T-cell (primary cell): ENCODE measurements around the gene NUBP2. TPM values are rescaled to one million over a fixed set of nuclear protein-coding genes. Genes with fewer than 3 reads are reported as not detected.

Source experiments
- ATAC-seq, 4 experiments: fragments of 200-7000 bp in 3 of 4; fragments of 150-1000 bp in 1 of 4; cut with Tn5 transposase; replicated peaks in 1 of 4; 1 replicate in 3 of 4; 2 replicates in 1 of 4; pipeline ENCODE4 v1.10.0; 2021; ENCODE audit warnings: moderate library complexity in 3 of 4, mild to moderate bottlenecking in 2 of 4, moderate number of reproducible peaks in 1 of 4
- CTCF ChIA-PET, 2 donors: fragments of 300-600 bp; sonication (Branson Sonifier 250); formaldehyde crosslinking; loops; one replicate each; lab custom pipeline; 2022; ENCODE audit warnings: antibody characterized with exemption in 2 of 2; lab: Charles Lee
- POLR2A ChIA-PET, 2 donors: fragments of 300-600 bp; sonication (Branson Sonifier 250); formaldehyde crosslinking; loops; one replicate each; lab custom pipeline; 2022; ENCODE audit warnings: antibody characterized with exemption in 2 of 2; lab: Charles Lee
- DNase-seq, 35 experiments: peaks; one replicate each; pipeline versions ENCODE4 v3.0.0 to v3.0.0-alpha.2; 2013 to 2023
- H3K27ac ChIP-seq: one replicate; pipeline ENCODE4 v1.5.1; 2013; ENCODE audit warnings: low read length
- H3K27me3 ChIP-seq, 2 experiments: replicated peaks in 1 of 2; 1 replicate in 1 of 2; 2 replicates in 1 of 2; pipeline versions ENCODE4 v1.6.1 to v1.7.0; 2013; ENCODE audit warnings: low read length in 1 of 2, mixed read lengths in 1 of 2; ENCODE audit not compliant: control insufficient read depth in 2 of 2, insufficient read depth in 2 of 2; ENCODE audit errors: extremely low read depth in 1 of 2
- H3K36me3 ChIP-seq, 2 donors: 1 replicate in 1 of 2; 2 replicates in 1 of 2; pipeline versions ENCODE4 v1.6.1 to v1.7.0; 2013; ENCODE audit warnings: low read length in 1 of 2; ENCODE audit not compliant: control insufficient read depth in 2 of 2, insufficient read depth in 1 of 2; ENCODE audit errors: extremely low read depth in 1 of 2
- H3K4me1 ChIP-seq, 2 experiments: 1 replicate in 1 of 2; 2 replicates in 1 of 2; pipeline versions ENCODE4 v1.6.1 to v1.7.0; 2013; ENCODE audit warnings: low read length in 2 of 2, mixed read lengths in 1 of 2; ENCODE audit not compliant: insufficient read depth in 2 of 2, control insufficient read depth in 1 of 2; ENCODE audit errors: extremely low read depth in 1 of 2
- H3K4me3 ChIP-seq, 2 donors: 1 replicate in 1 of 2; 2 replicates in 1 of 2; pipeline versions ENCODE4 v1.5.1 to v1.7.0; 2013; ENCODE audit warnings: mild to moderate bottlenecking in 2 of 2, low read length in 1 of 2, moderate library complexity in 1 of 2; ENCODE audit not compliant: control insufficient read depth in 1 of 2; ENCODE audit errors: extremely low read depth in 1 of 2
- H3K9me3 ChIP-seq: 2 replicates; pipeline ENCODE4 v1.7.0; 2013
- H3K27ac Mint-ChIP-seq, 2 donors: one replicate each; pipeline ENCODE4 v1.8.0; 2020 to 2021; ENCODE audit warnings: mild to moderate bottlenecking in 2 of 2, mixed read lengths in 2 of 2
- H3K27me3 Mint-ChIP-seq, 2 donors: one replicate each; pipeline ENCODE4 v1.8.0; 2021 to 2022; ENCODE audit warnings: mixed read lengths in 2 of 2
- H3K36me3 Mint-ChIP-seq: one replicate; pipeline ENCODE4 v1.8.0; 2021; ENCODE audit warnings: mixed read lengths
- H3K4me1 Mint-ChIP-seq, 3 donors: one replicate each; pipeline ENCODE4 v1.8.0; 2020 to 2022; ENCODE audit warnings: mixed read lengths in 3 of 3, mild to moderate bottlenecking in 1 of 3
- H3K4me3 Mint-ChIP-seq, 3 donors: one replicate each; pipeline ENCODE4 v1.8.0; 2020 to 2022; ENCODE audit warnings: mild to moderate bottlenecking in 3 of 3, mixed read lengths in 3 of 3, moderate library complexity in 3 of 3
- H3K9me3 Mint-ChIP-seq, 3 donors: one replicate each; pipeline ENCODE4 v1.8.0; 2020 to 2022; ENCODE audit warnings: mixed read lengths in 3 of 3
- WGBS: methylation state at CpG from one replicate; pipeline ENCODE4 v1.1.5; 2013; ENCODE audit warnings: missing lambda C conversion rate; ENCODE audit not compliant: insufficient coverage; 5-methylcytosine and 5-hydroxymethylcytosine counted together
- total RNA-seq, 35 experiments: library from RNA in 6 of 35; stranded (reverse) in 6 of 35; fragments of 120-200 nt in 1 of 35; gene quantifications; one replicate each; pipeline versions ENCODE4 v1.2.1 to v1.2.4 and lab custom pipeline; 2013 to 2026

NUBP2 gene
- total RNA-seq, 5 donors from 2014 or later (not counting 1 experiment from before 2014, with no cell fraction given) = 41.2 to 77.0 (median 74.3) TPM

- H3K27ac ChIP-seq = no peak overlapping the region
- H3K9me3 Mint-ChIP-seq = no peaks in the 10 kb centered on the region
- peaks cover 0 to 13% of the 10 kb centered on the region in 2 experiments for H3K4me1 ChIP-seq
- H3K27me3 Mint-ChIP-seq = no peaks in the 10 kb centered on the region
- H3K9me3 ChIP-seq = no peaks in the 10 kb centered on the region
- peaks cover 0 to 4% (median 1%) of the 10 kb centered on the region in 3 donors for H3K4me1 Mint-ChIP-seq
- POLR2A ChIA-PET = no interaction called here
- H3K4me3 Mint-ChIP-seq = no peak overlapping the region
- H3K27me3 ChIP-seq = no peaks in the 10 kb centered on the region
- H3K36me3 ChIP-seq = peaks cover 19 to 40% of the 10 kb centered on the region in 2 donors
- H3K36me3 Mint-ChIP-seq = peaks cover 5% of the 10 kb centered on the region
- WGBS = 95% methylated on average over 53 of the region's 53 CpGs
- no peak overlapping the region for H3K4me3 ChIP-seq
- CTCF ChIA-PET = no interaction called here
- no peak for DNase-seq
- H3K27ac Mint-ChIP-seq = no peak overlapping the region
- ATAC-seq = no peak
These were observed 8.6 kb downstream of the NUBP2 start for GRCh38 chr16:1791256-1791942.

- H3K4me3 ChIP-seq = no peak overlapping the region
- WGBS = 96% methylated on average over 54 of the region's 59 CpGs
- Mint-ChIP-seq H3K36me3 (peaks cover 5% of the 10 kb centered on the region), H3K27me3 (no peaks in the 10 kb centered on the region), H3K27ac (no peak overlapping the region), H3K9me3 (no peaks in the 10 kb centered on the region), H3K4me1 (peaks cover 0 to 4% (median 1%) of the 10 kb centered on the region in 3 donors), H3K4me3 (no peak overlapping the region)
- H3K9me3 ChIP-seq = no peaks in the 10 kb centered on the region
- DNase-seq = no peak
- no peak for ATAC-seq
- H3K4me1 ChIP-seq = peaks cover 0 to 9% of the 10 kb centered on the region in 2 experiments
- CTCF ChIA-PET = no interaction called here
- no peak overlapping the region for H3K27ac ChIP-seq
- H3K36me3 ChIP-seq = peaks cover 14 to 32% of the 10 kb centered on the region in 2 donors
- H3K27me3 ChIP-seq = no peaks in the 10 kb centered on the region
- POLR2A ChIA-PET = interaction anchor here in 1 of 2 donors (0.6 kb wide), 1 partner anchor 135 kb away, joined by 5 read pairs; no protein-coding TSS in a partner anchor
These were observed 9.4 kb downstream of the NUBP2 start for GRCh38 chr16:1791943-1792812.

GRCh38 chr16:1792836-1793577 lies 10.2 kb downstream of the NUBP2 start:
- Mint-ChIP-seq H3K27ac (no peak overlapping the region), H3K27me3 (no peaks in the 10 kb centered on the region), H3K9me3 (no peaks in the 10 kb centered on the region), H3K4me1 (peaks cover 0 to 4% (median 1%) of the 10 kb centered on the region in 3 donors), H3K4me3 (no peak overlapping the region), H3K36me3 (peaks cover 5% of the 10 kb centered on the region)
- ChIA-PET CTCF (no interaction called here), POLR2A (interaction anchor here in 1 of 2 donors (0.6 kb wide), 1 partner anchor 134 kb away, joined by 5 read pairs; no protein-coding TSS in a partner anchor)
- Histone ChIP-seq H3K4me1 (peaks cover 0 to 7% of the 10 kb centered on the region in 2 experiments), H3K27me3 (no peaks in the 10 kb centered on the region), H3K4me3 (no peak overlapping the region), H3K27ac (no peak overlapping the region), H3K36me3 (peaks cover 12 to 24% of the 10 kb centered on the region in 2 donors), H3K9me3 (no peaks in the 10 kb centered on the region)
- DNase-seq (no peak), ATAC-seq (no peak)
- 96% methylated on average over 32 of the region's 33 CpGs for WGBS

- H3K27ac Mint-ChIP-seq = no peak within 1 kb of the TSS
- no peak for ATAC-seq
- no peak within 1 kb of the TSS for H3K4me3 ChIP-seq
- H3K36me3 ChIP-seq = peaks cover 11 to 17% of the 10 kb centered on the region in 2 donors
- no peak within 1 kb of the TSS for H3K4me3 Mint-ChIP-seq
- H3K4me1 Mint-ChIP-seq = peaks cover 0 to 4% (median 1%) of the 10 kb centered on the region in 3 donors
- CTCF ChIA-PET = no interaction called here
- H3K27me3 ChIP-seq = no peaks in the 10 kb centered on the region
- peaks cover 5% of the 10 kb centered on the region for H3K36me3 Mint-ChIP-seq
- H3K9me3 ChIP-seq = no peaks in the 10 kb centered on the region
- POLR2A ChIA-PET = no interaction called here
- no peaks in the 10 kb centered on the region for H3K9me3 Mint-ChIP-seq
- H3K4me1 ChIP-seq = peaks cover 0 to 6% of the 10 kb centered on the region in 2 experiments
- H3K27ac ChIP-seq = no peak within 1 kb of the TSS
- DNase-seq = no peak
- 87% methylated on average over 26 of the region's 28 CpGs for WGBS
- no peaks in the 10 kb centered on the region for H3K27me3 Mint-ChIP-seq
These were observed 10.9 kb downstream of the NUBP2 start, which contains the start of gene IGFALS for GRCh38 chr16:1793578-1794220. Gene IGFALS (minus strand): TSS chr16:1793705. CDS start chr16:1793652, 53 bp downstream.

- no peak overlapping the region for H3K4me3 Mint-ChIP-seq
- no peak overlapping the region for H3K27ac Mint-ChIP-seq
- peaks cover 0 to 4% of the 10 kb centered on the region in 2 experiments for H3K4me1 ChIP-seq
- H3K27me3 Mint-ChIP-seq = no peaks in the 10 kb centered on the region
- peaks cover 10 to 11% of the 10 kb centered on the region in 2 donors for H3K36me3 ChIP-seq
- H3K4me1 Mint-ChIP-seq = no peaks in the 10 kb centered on the region
- H3K9me3 ChIP-seq = no peaks in the 10 kb centered on the region
- peaks cover 3% of the 10 kb centered on the region for H3K36me3 Mint-ChIP-seq
- WGBS = 81% methylated on average over 14 of the region's 18 CpGs
- ChIA-PET CTCF (no interaction called here), POLR2A (no interaction called here)
- DNase-seq (no peak), ATAC-seq (no peak)
- no peaks in the 10 kb centered on the region for H3K27me3 ChIP-seq
- H3K9me3 Mint-ChIP-seq = peaks cover 0 to 5% (median 0%) of the 10 kb centered on the region in 3 donors
- no peak overlapping the region for H3K4me3 ChIP-seq
- no peak overlapping the region for H3K27ac ChIP-seq
These were observed 11.6 kb downstream of the NUBP2 start for GRCh38 chr16:1794221-1794871.
